Liver (tissue), 9 donors: ENCODE results near the gene DCST2. TPM values are rescaled to one million over a fixed set of nuclear protein-coding genes. Genes with fewer than 3 reads are reported as not detected.

Experiments used
- DNase-seq: peaks from one replicate; pipeline ENCODE4 v3.0.0-alpha.2; 2017; ENCODE audit warnings: low spot score
- H3K27ac ChIP-seq, 2 donors: one replicate each; pipeline ENCODE4 v1.7.0; 2013; ENCODE audit warnings: inconsistent platforms in 2 of 2, low read length in 2 of 2, control low read depth in 1 of 2, low read depth in 1 of 2, mild to moderate bottlenecking in 1 of 2
- H3K27me3 ChIP-seq, 4 donors: one replicate each; pipeline versions ENCODE4 v1.6.1 to v1.7.0; 2013; ENCODE audit warnings: low read length in 3 of 4, inconsistent platforms in 1 of 4, mild to moderate bottlenecking in 1 of 4, moderate library complexity in 1 of 4; ENCODE audit not compliant: control insufficient read depth in 4 of 4, insufficient read depth in 4 of 4
- H3K36me3 ChIP-seq, 4 donors: one replicate each; pipeline versions ENCODE4 v1.6.1 to v1.7.0; 2013; ENCODE audit warnings: low read length in 3 of 4, mild to moderate bottlenecking in 3 of 4, low read depth in 1 of 4, moderate library complexity in 1 of 4; ENCODE audit not compliant: control insufficient read depth in 4 of 4, insufficient read depth in 3 of 4
- H3K4me1 ChIP-seq, 4 donors: one replicate each; pipeline versions ENCODE4 v1.6.1 to v1.7.0; 2013; ENCODE audit warnings: low read length in 3 of 4, mild to moderate bottlenecking in 3 of 4, moderate library complexity in 1 of 4; ENCODE audit not compliant: control insufficient read depth in 4 of 4, insufficient read depth in 4 of 4
- H3K4me3 ChIP-seq, 3 donors: one replicate each; pipeline versions ENCODE4 v1.6.1 to v1.7.0; 2013; ENCODE audit warnings: low read length in 3 of 3, control low read depth in 1 of 3, low read depth in 1 of 3, mild to moderate bottlenecking in 1 of 3
- H3K9ac ChIP-seq, 2 donors: one replicate each; pipeline ENCODE4 v1.7.0; 2013; ENCODE audit warnings: low read length in 2 of 2, mild to moderate bottlenecking in 2 of 2, moderate library complexity in 2 of 2, control low read depth in 1 of 2, low read depth in 1 of 2
- H3K9me3 ChIP-seq, 4 donors: one replicate each; pipeline versions ENCODE4 v1.6.1 to v1.7.0; 2013; ENCODE audit warnings: low read length in 3 of 4; ENCODE audit not compliant: control insufficient read depth in 4 of 4
- ATF3 ChIP-seq: IDR thresholded peaks from 2 replicates; pipeline ENCODE4 v1.6.1; 2016; ENCODE audit warnings: antibody characterized with exemption
- CTCF ChIP-seq: fragments of 150-350 bp; IDR thresholded peaks from 2 replicates; pipeline ENCODE4 v1.5.1; 2017; ENCODE audit warnings: improper control_type of control experiment, low read depth, low read length; ENCODE audit not compliant: missing input control
- EGR1 ChIP-seq, 2 donors: IDR thresholded peaks; 2 replicates each; pipeline ENCODE4 v1.6.1; 2016 to 2018; ENCODE audit warnings: antibody characterized with exemption in 2 of 2, low read depth in 2 of 2
- FOXA1 ChIP-seq: IDR thresholded peaks from 2 replicates; pipeline ENCODE4 v1.6.1; 2016; ENCODE audit warnings: antibody characterized with exemption
- FOXA2 ChIP-seq: IDR thresholded peaks from 2 replicates; pipeline ENCODE4 v1.6.1; 2016; ENCODE audit warnings: antibody characterized with exemption
- GABPA ChIP-seq, 2 donors: IDR thresholded peaks in 1 of 2; conservative IDR thresholded peaks in 1 of 2; 2 replicates each; pipeline ENCODE4 v1.6.1; 2016; ENCODE audit warnings: antibody characterized with exemption in 2 of 2, mild to moderate bottlenecking in 1 of 2, moderate library complexity in 1 of 2
- HNF4A ChIP-seq, 2 donors: conservative IDR thresholded peaks; 2 replicates each; pipeline ENCODE4 v1.6.1; 2016; ENCODE audit warnings: antibody characterized with exemption in 2 of 2, mild to moderate bottlenecking in 2 of 2
- HNF4G ChIP-seq: IDR thresholded peaks from 2 replicates; pipeline ENCODE4 v1.6.1; 2016; ENCODE audit warnings: antibody characterized with exemption
- JUND ChIP-seq, 2 donors: IDR thresholded peaks; 2 replicates each; pipeline ENCODE4 v1.6.1; 2016; ENCODE audit warnings: antibody characterized with exemption in 2 of 2
- NR2F2 ChIP-seq: IDR thresholded peaks from 2 replicates; pipeline ENCODE4 v1.6.1; 2016; ENCODE audit warnings: antibody characterized with exemption
- RAD21 ChIP-seq, 2 donors: IDR thresholded peaks; 2 replicates each; pipeline ENCODE4 v1.6.1; 2016; ENCODE audit warnings: antibody characterized with exemption in 2 of 2, mild to moderate bottlenecking in 2 of 2
- REST ChIP-seq: IDR thresholded peaks from 2 replicates; pipeline ENCODE4 v1.6.1; 2016; ENCODE audit warnings: antibody characterized with exemption, mild to moderate bottlenecking
- RXRA ChIP-seq, 2 donors: IDR thresholded peaks; 2 replicates each; pipeline ENCODE4 v1.6.1; 2017 to 2018; ENCODE audit warnings: antibody characterized with exemption in 2 of 2, mild to moderate bottlenecking in 1 of 2
- SP1 ChIP-seq: IDR thresholded peaks from 2 replicates; pipeline ENCODE4 v1.6.1; 2018; ENCODE audit warnings: antibody characterized with exemption, mild to moderate bottlenecking
- ZBTB33 ChIP-seq: IDR thresholded peaks from 2 replicates; pipeline ENCODE4 v1.6.1; 2016; ENCODE audit warnings: antibody characterized with exemption
- WGBS: extraction: QIAGEN DNeasy Blood & Tissue Kit; methylation state at CpG from one replicate; pipeline ENCODE4 v1.1.7; 2013; 5-methylcytosine and 5-hydroxymethylcytosine counted together
- polyA plus RNA-seq, 2 donors: library from polyadenylated mRNA; stranded (reverse) in 1 of 2; unstranded in 1 of 2; fragments of 200-250 nt in 1 of 2; fragments of >200 nt in 1 of 2; fragmentation: Nextera tagmentation in 1 of 2; extraction: Ambion mirVana in 1 of 2; gene quantifications; one replicate each; pipeline versions ENCODE4 v1.2.1 to v1.2.3, GENCODE V29; 2013 to 2015
- total RNA-seq, 2 donors: library from RNA; depleted of rRNA; stranded (reverse); fragments of >200 nt; gene quantifications; one replicate each; pipeline ENCODE4 v1.2.3, GENCODE V29; 2014
- donor health status: healthy.
- donor health status: healthy.
- donor health status: healthy.
- donor health status: healthy.
- donor health status: healthy.

The DCST2 gene
- total and polyA plus RNA-seq, 4 donors = 0.25 to 0.53 (median 0.27) TPM; not detected in 1

GRCh38 chr1:155001675-155002463, 31.7 kb downstream of the DCST2 start:
- Histone ChIP-seq H3K27me3 (no peaks in the 10 kb centered on the region), H3K4me1 (peaks cover 18 to 53% (median 44%) of the 10 kb centered on the region in 4 donors), H3K9me3 (no peaks in the 10 kb centered on the region), H3K9ac (peak overlapping the region; percentile 36 to 87), H3K36me3 (no peaks in the 10 kb centered on the region), H3K4me3 (peak overlapping the region; percentile 73 to 80 (median 73)), H3K27ac (peak overlapping the region; percentile 96 to 97)
- under 1% methylated on average over 38 of the region's 38 CpGs for WGBS
- no peak for TF ChIP-seq JUND (IDR thresholded peaks at IDR 0.05)
- TF ChIP-seq RAD21 (IDR thresholded peaks at IDR 0.05) = peak in 1 of 2 donors; percentile 24
- TF ChIP-seq ZBTB33 = no peak
- TF ChIP-seq HNF4A (conservative IDR thresholded peaks at IDR 0.05) = peak in 1 of 2 donors; percentile 19
- TF ChIP-seq GABPA (IDR thresholded peaks at IDR 0.05 in 1 of 2, conservative IDR thresholded peaks at IDR 0.05 in 1 of 2) = peak in 1 of 2 donors; percentile 46
- TF ChIP-seq ATF3 = no peak
- peak in 1 of 2 donors; percentile 48 for TF ChIP-seq RXRA (IDR thresholded peaks at IDR 0.05)
- TF ChIP-seq FOXA2 = no peak
- TF ChIP-seq EGR1 (IDR thresholded peaks at IDR 0.05; ENCODE audit: low read depth in 2 of 2) = peak in 1 of 2 donors; percentile 63
- peak; percentile 38 for TF ChIP-seq NR2F2
- TF ChIP-seq SP1 = peak; percentile 79
- peak; percentile 16 for TF ChIP-seq CTCF
- peak; percentile 99 for DNase-seq

GRCh38 chr1:155001425-155001674, 32.2 kb downstream of the DCST2 start:
- Histone ChIP-seq H3K27ac (peak overlapping the region; percentile 96 to 97), H3K9me3 (no peaks in the 10 kb centered on the region), H3K27me3 (no peaks in the 10 kb centered on the region), H3K9ac (peak overlapping the region; percentile 71 to 87), H3K4me3 (peak overlapping the region; percentile 73 to 74 (median 73)), H3K36me3 (no peaks in the 10 kb centered on the region), H3K4me1 (peaks cover 13 to 48% (median 39%) of the 10 kb centered on the region in 4 donors)
- no peak for TF ChIP-seq HNF4A (conservative IDR thresholded peaks at IDR 0.05)
- no peak for TF ChIP-seq ATF3
- TF ChIP-seq HNF4G = no peak
- no peak for TF ChIP-seq RXRA (IDR thresholded peaks at IDR 0.05)
- TF ChIP-seq FOXA1 = no peak
- TF ChIP-seq SP1 = no peak
- no peak for TF ChIP-seq REST
- WGBS = 0% methylated on average over 11 of the region's 11 CpGs
- DNase-seq = no peak
